Measurements from ENCODE around the gene ACTR10.
"Not testable (repeated sequence)": the region's sequence is repeated elsewhere in the genome, so short reads cannot be mapped to it uniquely, and the experiment has no call there.

Gene ACTR10

GRCh38 chr14:58215191-58215914 is 15.4 kb downstream of the ACTR10 start:
- DNase-seq, result no peak

- DNase-seq, result no peak
Measured at GRCh38 chr14:58216544-58216943, 16.6 kb downstream of the ACTR10 start.

GRCh38 chr14:58227096-58227819 is 27.3 kb downstream of the ACTR10 start:
- DNase-seq, result no peak

- DNase-seq, result peak in 7 of 58 donors; percentile 4 to 34 (median 9)
Measured at GRCh38 chr14:58238252-58239243, 38.6 kb downstream of the ACTR10 start.

GRCh38 chr14:58239244-58240195 is 39.6 kb downstream of the ACTR10 start:
- DNase-seq, result peak in 55 of 58 donors; percentile 4 to 81 (median 55)

- no peak for DNase-seq
Measured at GRCh38 chr14:58243790-58244555, 44.0 kb downstream of the ACTR10 start.

- peak; percentile 76 to 99 (median 96) for DNase-seq
Measured at GRCh38 chr14:58244556-58245387, 44.8 kb downstream of the ACTR10 start, which contains the start of gene PSMA3. PSMA3 (plus strand) TSS chr14:58244843; CDS start chr14:58244921, 78 bp downstream.

GRCh38 chr14:58245562-58245961 is 45.6 kb downstream of the ACTR10 start:
- DNase-seq, result no peak

- DNase-seq, result no peak
Measured at GRCh38 chr14:58249611-58250010, 49.7 kb downstream of the ACTR10 start.

- no peak for DNase-seq
Measured at GRCh38 chr14:58258156-58258555, 58.2 kb downstream of the ACTR10 start.

- not testable (repeated sequence) for DNase-seq
Measured at GRCh38 chr14:58262005-58262404, 62.1 kb downstream of the ACTR10 start.

GRCh38 chr14:58265401-58265800 is 65.5 kb downstream of the ACTR10 start:
- no peak for DNase-seq

GRCh38 chr14:58270628-58271027 is 70.7 kb downstream of the ACTR10 start:
- DNase-seq, result no peak

GRCh38 chr14:58272588-58273372 is 72.8 kb downstream of the ACTR10 start:
- DNase-seq, result no peak

- no peak for DNase-seq
Measured at GRCh38 chr14:58274881-58275280, 74.9 kb downstream of the ACTR10 start.

- no peak for DNase-seq
Measured at GRCh38 chr14:58275527-58276190, 75.7 kb downstream of the ACTR10 start.

GRCh38 chr14:58276208-58276607 is 76.3 kb downstream of the ACTR10 start:
- DNase-seq, result no peak

Data from anterior cingulate cortex (tissue), 58 donors.